SK-MEL-5 (cell line): Measurements from ENCODE around the gene PIGQ. TPM values are rescaled to one million over a fixed set of nuclear protein-coding genes. Genes with fewer than 3 reads are reported as not detected.
A peak's percentile ranks its signal among the peaks of the same experiment; 100 is the strongest.

ENCODE experiments used
- DNase-seq: peaks from one replicate; pipeline ENCODE4 v3.0.0-alpha.2; 2016; ENCODE audit warnings: low read depth, low spot score
- in situ Hi-C: cut with HindIII; loops from 2 replicates; pipeline ENCODE4 v1.10.0; 2016; ENCODE audit warnings: low sequenced_read_pairs, high pct_unique_total_duplicates, low pct_unique_long_range_greater_than_20kb
- total RNA-seq: library from RNA; depleted of rRNA; stranded (reverse); fragments of >200 nt; shearing (Covaris generic); gene quantifications from 2 replicates; pipeline ENCODE4 v1.2.3, GENCODE V29; 2014

The PIGQ gene
- total RNA-seq, 1 experiment from 2014 or later: 24.5 TPM

DNA sequence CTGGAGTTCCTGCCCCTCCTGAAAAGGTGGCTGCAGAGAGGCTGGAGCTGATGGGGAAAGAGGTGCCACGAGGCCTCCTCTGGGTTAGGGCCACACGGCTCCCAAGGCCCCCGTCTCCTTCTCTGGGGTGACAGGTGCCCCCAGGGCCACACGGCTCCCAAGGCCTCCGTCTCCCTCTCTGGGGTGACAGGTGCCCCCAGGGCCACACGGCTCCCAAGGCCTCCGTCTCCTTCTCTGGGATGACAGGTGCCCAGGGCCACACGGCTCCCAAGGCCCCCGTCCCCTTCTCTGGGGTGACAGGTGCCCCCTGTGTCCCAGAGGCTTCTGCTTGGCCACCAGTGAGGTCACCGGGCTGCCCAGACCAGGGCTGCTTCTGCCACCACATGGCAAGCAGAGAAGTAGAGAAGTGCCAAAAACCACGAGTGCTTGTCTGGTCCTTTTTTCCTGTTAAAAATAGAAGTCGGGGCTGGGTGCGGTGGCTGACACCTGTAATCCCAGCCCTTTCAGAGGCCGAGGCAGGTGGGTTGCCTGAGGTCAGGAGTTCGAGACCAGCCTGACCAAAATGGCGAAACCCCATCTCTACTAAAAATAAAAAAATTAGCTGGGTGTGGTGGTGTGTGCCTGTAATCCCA lies 38.2 kb upstream of the PIGQ start:
- in situ Hi-C loops: no loop called here
- no peak for DNase-seq

DNA sequence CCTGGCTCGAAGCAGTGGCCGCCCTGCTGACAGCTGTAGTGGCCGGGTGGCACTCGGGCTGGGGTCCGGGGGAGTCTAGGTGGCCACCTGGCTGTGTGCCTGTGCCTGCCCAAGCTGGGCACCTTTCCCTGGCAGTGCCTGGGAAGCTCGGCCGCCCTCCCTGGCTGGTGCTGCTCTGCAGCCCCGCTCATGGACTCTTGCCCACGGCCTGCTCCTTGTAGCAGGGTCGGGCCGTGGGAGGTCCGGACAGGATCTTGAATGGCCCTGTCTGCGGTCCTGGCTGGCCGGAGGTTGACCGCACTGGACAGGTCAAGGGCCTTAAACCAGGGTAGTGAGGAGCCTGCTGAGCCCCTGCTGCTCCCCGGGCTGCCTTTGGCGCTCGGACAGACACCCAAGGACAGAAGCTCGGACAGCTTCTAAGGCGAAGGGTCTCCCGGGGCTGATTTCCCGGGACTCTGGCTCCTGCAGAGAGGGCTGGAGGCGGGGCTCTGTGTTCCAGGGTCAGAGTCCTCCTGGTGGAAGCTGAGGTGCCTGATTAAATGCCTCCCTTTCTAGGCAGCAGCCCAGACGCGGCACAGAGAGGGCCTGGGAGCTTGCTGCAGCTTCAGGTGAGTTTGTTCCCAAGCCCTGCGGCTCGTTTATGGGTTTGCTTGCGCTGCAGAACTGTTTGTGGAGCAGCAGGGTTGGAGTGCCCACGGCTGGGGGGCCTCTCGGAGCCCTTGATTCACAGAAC lies 36.2 kb upstream of the PIGQ start:
- in situ Hi-C loops: no loop called here
- DNase-seq: no peak

DNA sequence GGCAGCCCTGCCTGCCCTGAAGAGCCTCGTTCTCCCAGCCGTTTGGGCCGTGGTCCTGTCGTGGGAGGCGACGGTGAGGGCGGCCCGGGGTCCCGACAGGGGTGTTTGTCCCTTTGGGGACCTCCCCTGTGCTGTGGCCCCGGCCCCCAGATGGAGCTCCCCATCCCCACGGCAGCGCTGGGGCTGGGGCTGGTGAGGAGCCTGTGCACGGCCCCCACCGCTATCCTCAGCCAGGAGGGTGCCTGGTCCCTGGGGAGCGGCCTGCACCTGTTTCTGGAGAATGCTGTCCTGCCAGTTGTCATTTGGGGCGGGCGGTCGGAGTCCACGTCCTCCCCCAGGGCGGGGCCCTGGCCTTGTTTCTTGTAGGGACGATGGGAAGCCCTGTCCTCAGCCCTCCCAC lies 35.6 kb upstream of the PIGQ start:
- in situ Hi-C loops: no loop called here
- DNase-seq: no peak

DNA sequence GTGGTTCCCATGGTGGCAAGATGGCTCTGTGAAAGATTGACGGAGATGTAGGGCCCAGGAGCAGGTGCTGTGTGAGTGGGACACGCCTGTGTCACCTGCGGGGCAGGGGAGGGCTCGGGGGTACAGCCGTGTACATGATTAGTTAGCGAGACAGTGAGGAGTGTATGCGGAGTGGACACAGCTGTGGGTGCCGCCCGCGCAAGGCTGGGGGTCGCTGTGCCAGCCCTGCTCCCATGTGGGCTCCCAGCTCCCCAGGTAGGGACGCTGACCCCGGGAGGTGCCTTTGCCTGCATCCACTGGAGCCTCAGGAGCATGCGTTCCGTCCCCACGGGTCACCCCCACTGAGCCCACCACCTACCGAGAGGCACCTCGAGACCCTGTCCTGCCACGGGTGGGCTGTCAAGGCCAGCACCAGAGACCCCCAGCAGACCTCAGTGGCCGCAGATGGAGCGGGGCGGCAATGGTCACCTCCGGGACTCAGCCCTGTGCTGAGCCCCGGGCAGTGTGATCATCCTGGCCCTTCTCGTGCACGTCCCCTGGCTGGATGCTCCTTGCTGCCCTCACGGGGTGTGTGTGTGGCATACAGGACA lies 34.8 kb upstream of the PIGQ start:
- in situ Hi-C loops: no loop called here
- DNase-seq: no peak

DNA sequence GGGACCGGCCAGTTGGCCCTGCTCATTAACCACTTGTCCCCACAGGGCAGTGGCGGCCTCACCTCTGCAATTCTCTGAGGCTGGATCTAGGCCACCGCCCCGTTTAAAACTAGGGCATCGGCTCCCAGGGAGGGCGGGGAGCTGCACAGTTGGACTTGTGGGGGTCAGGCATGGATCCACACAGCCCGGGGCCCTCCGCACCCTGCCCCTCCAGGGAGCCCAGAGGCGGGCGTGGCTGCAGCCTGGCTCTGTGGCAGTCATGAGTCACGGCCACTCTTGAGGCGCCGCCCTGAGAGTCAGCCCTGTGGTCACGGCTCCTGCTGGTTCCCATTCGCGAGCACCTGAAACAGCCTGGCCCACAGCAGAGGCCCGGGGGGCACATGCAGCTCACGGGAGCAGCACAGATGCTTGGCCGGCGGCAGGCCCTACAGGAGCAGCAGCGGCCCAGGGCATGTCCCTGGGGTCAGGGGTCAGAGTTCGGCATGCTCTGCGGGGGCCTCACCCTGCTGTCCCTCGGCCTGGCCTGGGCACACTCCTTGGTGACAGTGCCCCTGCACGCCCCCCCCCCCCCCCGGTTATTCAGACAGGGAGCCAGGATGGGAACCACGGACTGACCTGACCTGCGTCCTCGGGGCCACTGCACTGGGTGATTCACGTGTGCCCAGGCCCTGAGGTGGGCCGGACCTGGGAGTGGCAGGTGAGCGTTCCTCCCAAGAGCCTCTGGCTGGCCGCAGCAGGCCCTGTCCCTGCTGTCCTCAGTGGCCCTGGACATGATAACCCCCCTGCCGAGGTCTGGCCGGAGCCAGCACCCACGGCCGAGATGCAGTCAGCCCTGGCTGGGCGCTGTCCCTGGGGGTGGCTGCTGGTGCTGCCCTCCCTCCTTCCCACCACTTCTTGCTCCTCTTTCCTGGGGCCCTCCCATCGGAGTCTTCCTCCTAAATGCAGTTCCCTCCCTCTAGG lies 34.0 kb upstream of the PIGQ start:
- in situ Hi-C loops: no loop called here
- DNase-seq: no peak

DNA sequence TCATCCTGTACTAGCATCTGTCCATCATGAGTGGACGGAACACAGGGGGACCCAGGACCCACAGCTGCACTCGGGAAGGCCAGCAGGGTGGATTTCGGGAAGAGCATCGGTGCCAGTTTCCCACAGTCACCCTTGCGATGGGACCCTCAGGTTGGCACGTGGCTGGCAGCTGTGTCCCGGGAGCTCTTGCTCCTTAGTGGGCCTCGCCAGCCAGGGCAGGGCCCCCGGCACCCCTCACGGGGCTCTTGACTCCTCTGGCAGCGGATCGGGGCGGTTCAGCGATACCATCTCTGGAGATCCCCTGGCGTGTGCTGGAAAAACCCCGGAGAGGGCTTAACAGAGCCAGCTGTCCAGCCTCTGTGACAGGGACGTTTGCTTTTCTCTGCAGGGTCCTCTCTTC lies 33.0 kb upstream of the PIGQ start:
- no peak for DNase-seq
- in situ Hi-C loops: no loop called here

DNA sequence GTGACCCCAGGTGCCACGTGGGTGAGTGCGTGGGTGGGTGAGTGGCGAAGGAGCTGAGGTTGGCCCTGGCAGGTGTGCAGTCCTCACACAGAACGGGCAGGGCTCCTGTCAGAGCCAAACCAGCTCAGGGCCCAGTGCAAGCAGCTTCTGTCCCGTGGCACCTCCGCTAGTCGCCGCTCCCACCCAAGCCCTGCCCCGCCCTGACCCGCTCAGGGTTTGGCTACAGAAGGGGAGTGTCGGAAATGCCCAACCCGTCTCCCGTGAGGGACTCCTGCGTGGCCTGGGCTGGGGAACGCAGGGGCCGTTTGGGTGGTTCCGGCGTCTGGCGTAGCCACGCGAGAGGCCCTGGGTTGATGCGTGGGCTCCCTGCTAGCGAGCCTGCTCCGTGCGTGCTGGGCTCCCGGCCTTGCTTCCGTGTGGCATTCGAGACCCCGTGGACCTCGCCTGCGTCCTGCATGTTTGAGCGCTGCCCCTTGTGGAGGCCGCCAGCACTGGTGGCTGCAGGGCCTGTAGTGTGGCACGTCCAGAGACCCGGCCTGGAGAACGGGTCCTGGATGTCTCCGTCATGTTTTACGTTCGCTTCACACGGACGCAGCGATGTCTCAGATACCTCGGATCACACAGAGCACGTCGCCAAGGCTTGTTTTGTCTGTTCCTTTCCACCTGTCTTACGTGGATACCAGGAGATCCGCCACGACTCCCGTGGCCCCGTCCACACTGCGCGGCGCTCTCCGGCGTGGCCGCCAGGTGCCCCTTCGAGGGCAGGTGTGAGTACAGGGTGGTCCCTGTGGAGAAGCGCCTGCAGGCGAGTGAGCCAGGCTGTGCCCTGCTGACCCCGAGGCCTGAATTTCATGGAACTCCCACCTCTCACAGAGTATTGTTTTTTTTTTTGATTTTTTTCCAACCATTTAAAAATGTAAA lies 32.1 kb upstream of the PIGQ start:
- in situ Hi-C loops: no loop called here

DNA sequence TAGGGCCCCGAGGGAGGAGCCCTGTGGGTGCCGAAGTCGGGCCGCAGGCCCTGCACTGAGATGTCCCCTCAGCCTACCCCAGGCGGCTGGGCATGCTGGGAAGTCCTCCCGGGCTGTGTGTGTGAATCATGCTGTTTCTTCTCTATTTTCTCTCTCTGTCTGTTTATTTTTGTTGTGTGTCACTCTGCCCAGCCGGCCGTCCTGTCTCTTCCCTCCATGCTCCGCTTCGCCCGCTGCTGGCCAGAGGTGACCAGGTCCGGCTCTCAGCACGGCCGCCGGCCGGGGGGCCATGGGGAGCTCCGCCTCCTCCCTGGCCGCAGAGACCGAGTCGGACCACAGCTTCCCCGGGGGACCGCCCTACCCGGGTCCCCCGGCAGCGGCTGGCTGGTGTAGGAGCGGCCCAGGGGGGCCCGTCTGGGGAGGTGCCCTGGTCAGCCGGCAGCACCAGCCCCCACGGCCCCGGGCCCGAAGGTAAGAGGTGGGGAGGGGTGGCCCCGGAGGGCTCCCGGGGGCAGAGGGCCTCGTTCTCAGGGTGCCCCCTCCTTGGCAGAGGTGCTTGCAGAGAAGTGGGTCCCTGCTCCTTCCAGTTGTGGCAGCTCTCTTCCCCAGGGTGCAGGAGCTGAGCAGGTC lies 29.8 kb upstream of the PIGQ start:
- no peak for DNase-seq
- in situ Hi-C loops: no loop called here

More for the DNA sequence above, 32.1 kb upstream of the PIGQ start:
- DNase-seq: no peak

DNA sequence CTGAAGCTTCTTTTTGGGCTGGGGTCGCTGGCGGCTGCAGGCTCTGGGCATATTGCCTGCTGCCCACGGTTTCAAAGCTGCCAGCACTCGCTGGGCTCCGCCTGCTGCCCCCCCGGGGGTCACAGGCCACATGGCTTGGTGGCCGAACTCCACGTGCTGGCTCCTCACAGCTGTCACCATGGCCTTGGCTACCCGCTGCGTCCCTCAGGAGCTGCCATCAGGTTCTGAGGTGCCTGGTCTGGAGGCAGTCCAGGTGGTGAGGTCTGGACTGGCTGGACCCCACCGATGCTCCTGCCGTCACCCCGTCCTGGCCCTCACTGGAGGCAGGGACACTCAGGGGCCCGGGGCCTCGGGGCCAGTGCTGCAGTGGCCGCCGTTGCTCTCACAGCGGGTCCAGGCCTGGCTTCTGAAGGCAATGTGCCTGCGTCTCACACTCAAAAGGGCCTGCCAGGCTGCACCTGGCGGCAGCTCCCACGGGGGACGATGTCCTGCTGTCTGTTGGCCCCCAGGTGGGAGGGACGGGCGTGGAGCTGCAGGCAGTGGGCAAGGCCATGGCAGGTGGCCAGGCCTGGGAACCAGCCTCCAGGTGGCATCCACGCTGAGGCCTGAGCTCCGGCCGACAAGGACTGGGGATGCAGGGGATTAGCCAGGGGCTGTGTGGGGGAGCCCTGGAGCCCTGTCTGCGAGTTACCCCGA lies 29.0 kb upstream of the PIGQ start:
- in situ Hi-C loops: no loop called here
- no peak for DNase-seq

DNA sequence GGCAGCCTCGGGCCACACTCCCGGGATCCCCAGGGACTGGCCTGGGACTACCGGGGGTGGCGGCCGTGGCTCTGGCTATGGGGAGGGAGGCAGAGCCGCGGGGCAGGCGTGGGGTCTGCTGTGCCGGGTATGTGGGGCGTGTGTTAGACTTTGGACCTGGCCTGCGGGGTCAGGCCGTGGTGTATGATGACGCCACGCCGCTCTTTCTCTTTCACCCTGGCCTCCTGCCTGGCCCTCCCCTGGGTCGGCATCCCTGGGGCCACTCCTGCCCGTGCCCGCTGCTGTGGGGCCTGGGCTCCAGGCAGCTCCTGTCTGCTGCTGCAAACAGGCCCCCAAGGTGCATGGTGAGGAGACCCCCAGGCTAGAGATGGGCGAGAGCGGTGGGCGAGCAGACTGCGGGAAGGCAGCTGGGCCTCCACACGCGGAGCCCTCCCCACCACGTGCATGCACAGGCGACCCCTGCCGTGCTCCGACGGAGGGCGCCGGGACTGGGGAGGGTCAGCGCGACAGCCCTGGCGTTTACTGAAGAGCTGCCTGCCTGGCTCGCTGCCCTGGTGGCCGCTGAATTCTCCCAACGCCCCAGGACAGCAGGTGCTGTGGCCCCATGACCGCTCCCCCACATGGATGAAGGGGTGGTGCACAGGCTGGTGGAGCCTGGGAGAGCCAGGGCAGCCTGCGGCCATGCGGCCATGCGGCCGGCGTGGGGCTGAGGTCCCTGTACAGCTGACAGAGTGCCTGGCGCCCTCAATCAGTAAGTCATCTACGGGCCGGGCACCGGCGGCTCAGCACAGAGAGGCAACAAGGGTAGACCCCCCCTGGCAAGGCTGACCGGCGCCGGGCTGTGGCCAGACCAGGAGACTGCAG lies 26.2 kb upstream of the PIGQ start:
- in situ Hi-C loops: no loop called here
- no peak for DNase-seq

DNA sequence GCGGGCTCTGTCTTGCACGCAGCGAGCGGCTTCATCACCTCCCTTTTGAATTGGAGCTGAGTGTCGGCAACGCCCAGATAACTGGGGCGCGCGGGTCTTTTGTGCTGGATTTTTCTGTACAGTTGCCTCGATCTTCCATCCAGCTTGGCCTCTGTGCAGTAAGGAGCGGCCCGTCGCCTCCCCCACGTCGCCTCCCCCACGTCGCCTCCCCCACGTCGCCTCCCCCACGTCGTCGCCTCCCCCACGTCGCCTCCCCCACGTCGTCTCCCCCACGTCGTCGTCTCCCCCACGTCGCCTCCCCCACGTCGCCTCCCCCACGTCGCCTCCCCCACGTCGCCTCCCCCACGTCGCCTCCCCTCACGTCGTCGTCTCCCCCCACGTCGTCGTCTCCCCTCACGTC lies 25.3 kb upstream of the PIGQ start:
- in situ Hi-C loops: no loop called here
- no peak for DNase-seq

DNA sequence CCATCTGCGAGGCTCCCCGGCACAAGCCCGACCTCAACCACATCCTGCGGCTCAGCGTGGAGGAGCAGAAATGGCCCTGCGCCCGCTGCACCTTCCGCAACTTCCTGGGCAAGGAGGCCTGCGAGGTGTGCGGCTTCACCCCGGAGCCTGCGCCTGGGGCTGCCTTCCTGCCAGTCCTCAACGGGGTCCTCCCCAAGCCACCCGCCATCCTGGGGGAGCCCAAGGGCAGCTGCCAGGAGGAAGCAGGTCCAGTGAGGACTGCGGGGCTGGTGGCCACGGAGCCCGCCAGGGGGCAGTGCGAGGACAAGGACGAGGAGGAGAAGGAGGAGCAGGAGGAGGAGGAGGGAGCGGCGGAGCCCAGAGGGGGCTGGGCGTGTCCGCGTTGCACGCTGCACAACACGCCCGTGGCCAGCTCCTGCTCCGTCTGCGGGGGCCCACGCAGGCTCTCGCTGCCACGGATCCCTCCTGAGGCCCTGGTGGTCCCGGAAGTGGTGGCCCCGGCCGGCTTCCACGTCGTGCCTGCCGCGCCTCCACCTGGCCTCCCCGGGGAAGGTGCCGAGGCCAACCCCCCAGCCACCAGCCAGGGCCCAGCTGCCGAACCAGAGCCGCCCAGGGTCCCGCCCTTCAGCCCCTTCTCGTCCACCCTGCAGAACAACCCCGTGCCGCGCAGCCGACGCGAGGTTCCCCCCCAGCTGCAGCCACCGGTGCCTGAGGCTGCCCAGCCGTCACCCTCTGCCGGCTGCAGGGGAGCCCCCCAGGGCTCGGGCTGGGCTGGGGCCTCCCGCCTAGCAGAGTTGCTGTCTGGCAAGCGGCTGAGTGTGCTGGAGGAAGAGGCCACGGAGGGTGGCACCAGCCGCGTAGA lies 22.6 kb upstream of the PIGQ start:
- in situ Hi-C loops: no loop called here
- peak; percentile 84 for DNase-seq

DNA sequence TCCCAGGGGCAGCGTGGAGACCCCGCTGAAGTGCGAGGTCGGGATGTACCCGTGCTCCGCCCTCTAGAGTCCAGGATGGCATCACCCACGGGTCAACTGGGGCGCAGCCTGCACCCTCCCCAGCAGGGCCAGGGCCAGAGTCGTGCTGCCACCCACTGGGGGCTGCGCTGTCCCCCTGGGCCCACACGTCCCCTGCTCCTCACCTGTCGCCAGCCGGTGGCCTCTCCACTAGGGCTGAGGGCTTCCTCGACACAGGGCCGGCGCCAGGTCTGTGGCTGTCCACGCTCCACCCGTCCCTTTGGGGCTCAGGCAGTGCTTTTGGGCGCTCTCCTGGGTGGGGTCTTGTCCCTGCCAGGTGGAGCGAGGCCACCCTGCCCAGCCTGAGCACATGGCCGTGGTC lies 21.2 kb upstream of the PIGQ start:
- in situ Hi-C loops: no loop called here
- DNase-seq: no peak

DNA sequence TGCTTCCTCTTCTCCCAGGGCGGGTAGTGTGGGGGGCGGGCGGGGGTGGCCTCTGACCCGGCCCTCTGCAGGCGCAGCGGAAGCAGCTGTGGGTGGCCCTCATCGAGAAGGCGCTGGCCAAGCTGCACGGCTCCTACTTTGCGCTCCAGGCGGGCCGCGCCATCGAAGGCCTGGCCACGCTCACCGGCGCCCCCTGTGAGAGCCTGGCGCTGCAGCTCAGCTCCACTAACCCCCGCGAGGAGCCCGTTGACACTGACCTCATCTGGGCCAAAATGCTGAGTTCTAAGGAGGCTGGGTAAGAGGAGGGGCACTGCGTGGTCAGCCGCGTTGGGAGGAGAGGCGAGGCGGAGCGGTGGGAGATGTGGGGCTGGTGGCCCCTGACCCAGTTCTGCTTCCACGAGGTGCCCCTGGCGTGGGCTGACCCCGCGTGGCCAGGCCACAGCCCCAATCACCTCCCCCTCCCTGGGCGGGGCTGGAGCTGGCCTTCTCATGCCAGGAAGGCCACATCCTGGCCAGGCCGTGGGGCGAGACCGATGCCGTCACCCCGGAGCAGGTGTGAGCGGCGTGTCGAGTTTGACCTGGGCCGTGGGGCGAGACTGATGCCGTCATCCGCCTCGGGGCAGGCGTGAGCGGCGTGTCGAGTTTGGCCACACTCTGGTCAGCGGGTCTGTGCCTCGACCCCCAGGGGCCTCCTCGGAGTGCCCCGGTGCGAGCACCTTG lies 20.1 kb upstream of the PIGQ start:
- in situ Hi-C loops: no loop called here
- DNase-seq: no peak
